Stomach smooth muscle (tissue), 2 donors: Measurements from ENCODE around the gene LITAFD.

Experiments used
- H3K27ac ChIP-seq: one replicate; pipeline ENCODE4 v1.7.0; 2013; ENCODE audit warnings: mild to moderate bottlenecking, low read length, inconsistent platforms
- H3K27me3 ChIP-seq, 2 donors: one replicate each; pipeline ENCODE4 v1.7.0; 2013; ENCODE audit warnings: low read length in 2 of 2; ENCODE audit not compliant: insufficient read depth in 2 of 2, control insufficient read depth in 1 of 2
- H3K36me3 ChIP-seq, 2 donors: one replicate each; pipeline ENCODE4 v1.7.0; 2013; ENCODE audit warnings: low read length in 2 of 2; ENCODE audit not compliant: control insufficient read depth in 2 of 2, insufficient read depth in 2 of 2
- H3K4me1 ChIP-seq: one replicate; pipeline ENCODE4 v1.7.0; 2013; ENCODE audit warnings: low read length; ENCODE audit not compliant: control insufficient read depth, insufficient read depth
- H3K4me3 ChIP-seq, 2 donors: one replicate each; pipeline ENCODE4 v1.7.0; 2013; ENCODE audit warnings: low read length in 2 of 2
- H3K9ac ChIP-seq, 2 donors: one replicate each; pipeline ENCODE4 v1.7.0; 2013; ENCODE audit warnings: low read length in 2 of 2, mild to moderate bottlenecking in 1 of 2
- H3K9me3 ChIP-seq, 2 donors: one replicate each; pipeline ENCODE4 v1.7.0; 2013; ENCODE audit warnings: low read length in 2 of 2; ENCODE audit not compliant: control insufficient read depth in 2 of 2
- donor health status: healthy.
- donor health status: Pancreatic carcinoma.

LITAFD gene

DNA sequence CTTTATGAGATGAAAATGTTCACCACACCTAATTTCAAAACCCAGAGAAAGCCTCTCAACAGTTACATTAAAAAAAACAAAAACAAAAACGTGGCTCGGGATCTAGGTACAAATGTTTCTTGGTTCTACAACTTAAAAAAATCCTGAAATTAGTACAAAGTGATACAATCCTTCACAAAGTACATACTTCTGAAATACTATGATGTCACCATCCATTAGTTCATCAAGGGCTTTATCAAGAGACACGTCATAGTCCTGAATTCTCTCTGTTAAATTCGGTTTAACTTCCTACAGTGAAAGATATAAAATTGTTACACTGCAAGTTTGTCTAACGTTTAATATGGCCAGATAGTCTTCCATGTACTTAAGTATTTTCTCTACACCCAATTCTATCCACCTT, 18.2 kb downstream of the LITAFD start:
- H3K4me1 ChIP-seq: no peaks in the 10 kb centered on the region
- H3K4me3 ChIP-seq: no peak overlapping the region
- H3K27ac ChIP-seq: no peak overlapping the region
- no peak overlapping the region for H3K9ac ChIP-seq
- H3K9me3 ChIP-seq: no peaks in the 10 kb centered on the region
- peaks cover 75 to 78% of the 10 kb centered on the region in 2 donors for H3K36me3 ChIP-seq
- H3K27me3 ChIP-seq: no peaks in the 10 kb centered on the region

DNA sequence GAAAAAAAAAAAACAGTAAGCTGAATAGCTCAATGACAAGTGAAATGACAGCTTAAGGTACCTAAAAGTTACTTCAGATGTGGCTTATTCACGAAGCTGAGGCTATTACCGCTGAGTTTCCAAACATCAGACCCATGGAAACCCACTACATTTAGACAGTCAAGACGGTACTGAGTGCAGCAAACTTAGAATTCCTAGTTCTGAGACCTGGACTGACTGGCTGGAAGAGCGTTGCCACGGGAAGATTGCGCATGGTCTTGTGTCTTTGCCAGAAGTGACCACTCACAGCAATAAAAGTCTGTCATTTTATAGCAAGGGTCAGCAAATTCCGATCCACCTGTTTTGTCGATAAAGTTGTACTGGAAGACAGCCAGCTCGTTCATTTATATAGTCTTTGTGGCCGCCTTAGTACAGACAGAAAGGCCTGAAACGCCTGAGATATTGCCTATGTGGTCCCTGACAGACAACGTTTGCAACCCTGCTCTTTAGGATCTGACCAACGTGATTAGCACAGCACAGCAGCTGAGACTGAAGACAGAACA, 19.2 kb downstream of the LITAFD start:
- H3K4me1 ChIP-seq: no peaks in the 10 kb centered on the region
- H3K4me3 ChIP-seq: no peak overlapping the region
- no peak overlapping the region for H3K27ac ChIP-seq
- no peaks in the 10 kb centered on the region for H3K9me3 ChIP-seq
- peaks cover 79 to 82% of the 10 kb centered on the region in 2 donors for H3K36me3 ChIP-seq
- no peaks in the 10 kb centered on the region for H3K27me3 ChIP-seq
- no peak overlapping the region for H3K9ac ChIP-seq

DNA sequence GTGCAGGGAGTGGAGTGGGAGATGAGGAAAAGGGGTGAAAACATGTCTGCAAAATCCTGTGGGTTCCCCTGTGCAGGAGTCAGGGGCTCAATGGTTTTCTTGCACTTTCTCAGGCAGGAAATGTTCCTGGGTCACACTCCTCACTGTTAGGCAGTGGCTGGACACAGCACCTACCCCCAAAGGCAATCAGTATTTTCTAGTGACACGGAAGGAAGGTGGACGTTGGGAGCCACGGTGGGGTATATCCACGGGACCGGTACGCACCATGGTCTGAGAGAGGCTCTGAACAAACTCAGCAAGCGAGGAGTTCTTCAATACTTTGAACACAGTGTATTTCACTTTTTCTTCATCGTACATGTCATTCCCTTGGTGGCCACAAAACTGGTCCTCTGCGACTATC, 20.9 kb downstream of the LITAFD start:
- H3K27ac ChIP-seq: no peak overlapping the region
- H3K36me3 ChIP-seq: peaks cover 74% of the 10 kb centered on the region in 2 donors

DNA sequence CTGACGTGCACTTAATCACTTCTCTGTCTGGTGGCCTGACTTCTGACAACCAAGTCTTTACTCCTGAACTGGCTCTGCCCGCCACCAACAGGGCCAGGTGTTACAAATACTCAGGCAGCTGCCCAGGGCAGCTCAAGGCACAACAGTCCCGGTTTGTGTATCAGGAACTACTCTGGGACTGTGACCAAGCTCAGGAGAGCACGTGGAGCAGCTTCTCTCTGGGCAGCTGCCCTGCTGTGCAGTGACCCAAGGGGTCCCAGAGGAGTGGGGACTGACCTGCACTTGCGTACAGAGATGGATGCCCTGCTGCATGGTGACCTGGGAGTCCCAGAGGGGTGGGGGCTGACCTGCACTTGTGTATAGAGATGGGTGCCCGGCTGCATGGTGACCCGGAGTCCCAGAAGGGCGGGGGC, 21.9 kb downstream of the LITAFD start:
- Histone ChIP-seq H3K9me3 (no peaks in the 10 kb centered on the region), H3K4me3 (no peak overlapping the region), H3K27me3 (no peaks in the 10 kb centered on the region), H3K4me1 (no peaks in the 10 kb centered on the region), H3K36me3 (peaks cover 70 to 75% of the 10 kb centered on the region in 2 donors), H3K27ac (no peak overlapping the region), H3K9ac (no peak overlapping the region)

More for the DNA sequence above, 20.9 kb downstream of the LITAFD start:
- H3K4me1 ChIP-seq: no peaks in the 10 kb centered on the region
- no peaks in the 10 kb centered on the region for H3K9me3 ChIP-seq
- H3K4me3 ChIP-seq: no peak overlapping the region
- H3K9ac ChIP-seq: no peak overlapping the region
- H3K27me3 ChIP-seq: no peaks in the 10 kb centered on the region

DNA sequence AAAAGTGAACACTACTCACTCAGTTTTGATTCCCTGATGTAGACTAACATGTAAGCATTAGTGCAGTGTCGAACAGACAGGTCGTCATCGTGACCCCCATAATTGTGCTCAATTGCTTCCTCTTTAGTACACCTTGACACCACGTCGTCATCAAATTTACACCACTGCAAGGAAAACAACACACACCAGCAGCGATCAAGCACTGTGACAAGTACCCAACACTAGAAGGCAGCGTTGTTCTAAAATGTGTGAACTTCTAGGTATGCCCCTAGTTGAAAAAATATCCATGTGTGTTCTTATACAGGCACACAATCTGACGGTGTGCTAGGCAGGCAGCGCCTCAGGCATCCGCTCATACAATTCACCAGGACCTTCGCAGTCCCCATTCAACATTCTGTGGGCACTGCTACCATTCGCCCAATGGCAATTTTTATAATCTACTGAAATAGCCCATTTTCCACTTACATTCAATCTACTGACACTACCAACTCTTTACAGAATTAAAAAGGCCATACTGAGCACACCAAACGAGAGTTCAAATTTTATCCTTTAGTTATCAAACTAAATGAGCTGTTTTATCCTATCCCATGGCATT, 23.1 kb downstream of the LITAFD start:
- Histone ChIP-seq H3K9ac (no peak overlapping the region), H3K36me3 (peaks cover 63 to 69% of the 10 kb centered on the region in 2 donors), H3K27me3 (no peaks in the 10 kb centered on the region), H3K27ac (no peak overlapping the region), H3K9me3 (no peaks in the 10 kb centered on the region), H3K4me1 (no peaks in the 10 kb centered on the region), H3K4me3 (no peak overlapping the region)

DNA sequence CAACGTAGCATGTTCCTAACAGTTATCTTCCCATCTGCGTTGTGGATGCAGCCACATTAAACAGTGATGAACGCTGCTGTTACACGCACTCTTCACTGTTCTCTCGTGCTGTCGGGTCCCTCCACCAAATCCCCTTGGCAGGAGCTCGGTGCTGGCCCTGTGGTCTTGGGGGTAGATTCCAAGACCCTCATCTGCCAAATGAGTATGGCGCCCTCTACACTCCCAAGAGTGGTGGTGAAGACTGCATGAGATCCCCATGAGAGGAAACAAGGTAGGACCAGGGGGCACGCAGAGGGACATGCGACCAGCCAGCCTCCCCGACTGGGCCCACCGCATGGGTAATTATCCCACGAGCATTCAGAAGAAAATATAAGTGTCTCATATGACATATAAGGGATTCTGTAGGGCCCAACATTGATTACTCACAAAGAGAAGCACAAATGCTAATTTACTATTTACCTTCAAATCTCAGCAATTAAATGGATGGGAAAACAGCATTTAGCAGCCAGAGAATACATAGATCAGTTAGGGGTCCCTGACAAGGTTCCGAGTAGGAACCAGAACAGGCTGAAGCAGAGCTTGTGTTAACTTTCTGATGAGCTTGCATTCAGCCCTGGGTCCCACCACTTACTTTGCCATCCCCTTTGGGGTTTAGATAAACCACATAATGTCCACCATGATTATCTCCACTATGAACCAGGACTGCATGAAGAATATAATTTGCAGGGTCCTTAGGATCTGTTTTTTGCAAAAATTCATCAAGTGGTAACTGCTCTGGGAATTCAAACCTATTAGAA, 23.8 kb downstream of the LITAFD start:
- Histone ChIP-seq H3K27me3 (no peaks in the 10 kb centered on the region), H3K4me1 (no peaks in the 10 kb centered on the region), H3K27ac (no peak overlapping the region), H3K36me3 (peaks cover 64 to 71% of the 10 kb centered on the region in 2 donors), H3K4me3 (no peak overlapping the region), H3K9me3 (no peaks in the 10 kb centered on the region), H3K9ac (no peak overlapping the region)

DNA sequence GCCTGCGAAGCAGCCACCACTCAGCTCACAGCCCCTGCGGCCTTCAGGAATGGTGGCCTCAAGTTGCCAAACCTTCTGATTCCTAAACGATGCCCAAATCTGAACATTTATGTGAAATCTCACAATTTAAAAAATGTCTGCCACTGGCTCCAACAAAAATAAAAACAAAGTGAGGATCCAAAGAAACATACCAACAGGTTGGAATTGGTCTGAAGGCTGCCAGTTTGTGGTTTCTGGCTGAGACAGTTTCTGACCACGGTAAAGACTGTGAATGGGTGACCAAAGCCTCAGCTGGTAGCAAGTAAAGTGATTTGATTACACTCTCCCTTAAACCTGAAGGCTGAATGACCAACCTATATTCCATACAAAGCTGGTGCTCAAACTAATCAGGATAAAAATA, 24.9 kb downstream of the LITAFD start:
- Histone ChIP-seq H3K4me1 (no peaks in the 10 kb centered on the region), H3K27ac (no peak overlapping the region), H3K36me3 (peaks cover 63 to 71% of the 10 kb centered on the region in 2 donors), H3K27me3 (no peaks in the 10 kb centered on the region), H3K9me3 (no peaks in the 10 kb centered on the region), H3K9ac (no peak overlapping the region), H3K4me3 (no peak overlapping the region)

DNA sequence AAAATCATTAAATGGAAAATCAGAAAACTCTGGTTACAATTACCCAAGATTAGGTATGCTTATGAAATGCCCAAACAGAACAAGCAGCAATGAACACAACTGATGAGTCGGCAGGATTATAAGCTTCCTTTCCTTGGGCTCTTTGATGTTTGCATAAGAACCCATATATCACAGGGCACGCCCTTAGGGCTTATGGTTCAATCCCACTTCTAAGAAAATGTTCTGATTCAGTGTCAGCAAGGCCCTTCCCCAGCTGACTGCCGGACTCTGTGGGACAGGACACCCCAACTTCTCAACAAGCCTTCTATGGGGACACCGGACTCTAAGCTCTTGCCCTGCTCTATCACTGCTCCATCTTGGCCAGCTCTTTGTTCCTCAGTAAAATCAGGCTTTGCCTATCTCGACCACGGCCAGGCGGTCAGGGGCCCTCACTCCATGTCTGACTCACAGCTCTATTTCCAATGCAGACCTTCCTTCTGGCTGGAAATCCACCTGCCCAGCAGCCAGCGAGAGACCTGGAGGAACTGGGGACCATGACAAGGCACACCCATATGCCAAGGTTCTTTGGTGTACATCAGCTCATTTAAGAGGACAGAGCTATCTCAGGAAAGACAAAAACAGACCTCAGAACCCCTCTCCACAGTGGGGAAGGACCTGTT, 26.8 kb downstream of the LITAFD start:
- H3K4me3 ChIP-seq: no peak overlapping the region
- H3K9ac ChIP-seq: no peak overlapping the region
- H3K9me3 ChIP-seq: no peaks in the 10 kb centered on the region
- no peaks in the 10 kb centered on the region for H3K4me1 ChIP-seq
- H3K27me3 ChIP-seq: no peaks in the 10 kb centered on the region
- H3K36me3 ChIP-seq: peaks cover 54 to 59% of the 10 kb centered on the region in 2 donors
- no peak overlapping the region for H3K27ac ChIP-seq

DNA sequence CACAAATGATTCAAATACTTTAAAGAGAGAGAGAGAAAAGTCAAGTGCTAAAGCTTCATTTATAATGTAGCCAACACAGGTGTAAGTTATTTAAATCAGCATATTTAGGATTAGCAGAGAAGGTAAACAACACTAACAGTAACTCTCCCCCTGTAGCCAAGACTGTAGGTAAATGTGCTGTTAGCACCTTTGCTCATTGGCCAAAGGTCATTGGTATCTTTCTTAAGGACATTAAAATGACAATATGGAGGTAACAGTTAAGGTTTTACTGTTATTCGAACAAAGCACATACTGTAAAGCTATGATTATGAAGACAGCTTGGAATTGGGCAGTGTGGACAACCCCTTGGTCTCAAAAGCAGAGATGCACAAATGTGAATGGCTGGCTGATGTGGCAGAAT, 28.7 kb downstream of the LITAFD start:
- H3K36me3 ChIP-seq: peaks cover 51 to 58% of the 10 kb centered on the region in 2 donors
- H3K27ac ChIP-seq: no peak overlapping the region
- no peaks in the 10 kb centered on the region for H3K4me1 ChIP-seq
- no peaks in the 10 kb centered on the region for H3K9me3 ChIP-seq
- no peak overlapping the region for H3K9ac ChIP-seq
- no peaks in the 10 kb centered on the region for H3K27me3 ChIP-seq
- H3K4me3 ChIP-seq: no peak overlapping the region

DNA sequence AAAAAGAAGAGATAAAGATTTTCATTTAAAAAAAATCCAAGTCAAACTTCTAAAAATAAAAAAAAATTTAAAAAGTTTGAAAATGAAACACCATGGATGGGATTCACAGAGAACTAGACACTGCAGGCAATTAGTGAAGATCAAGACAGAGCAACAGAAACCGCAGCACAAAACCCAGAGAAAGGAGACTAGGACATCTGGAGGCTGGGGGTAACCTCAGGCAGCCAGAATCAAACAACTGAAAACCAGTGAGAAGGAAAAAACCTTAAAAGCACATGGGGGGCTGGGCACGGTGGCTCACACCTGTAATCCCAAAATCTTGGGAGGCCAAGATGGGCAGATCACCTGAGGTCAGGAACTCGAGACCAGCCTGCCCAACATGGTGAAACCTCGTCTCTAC, 30.6 kb downstream of the LITAFD start:
- Histone ChIP-seq H3K27me3 (no peaks in the 10 kb centered on the region), H3K27ac (no peak overlapping the region), H3K4me3 (no peak overlapping the region), H3K36me3 (peaks cover 48 to 50% of the 10 kb centered on the region in 2 donors), H3K4me1 (no peaks in the 10 kb centered on the region), H3K9ac (no peak overlapping the region), H3K9me3 (no peaks in the 10 kb centered on the region)
